GM19239 (cell line): ENCODE results near the gene C21orf91.

Source experiments
- DNase-seq: peaks from one replicate; pipeline ENCODE4 v3.0.0; 2011; ENCODE audit warnings: low spot score; ENCODE audit not compliant: insufficient read length
- FAIRE-seq: peaks from 2 replicates; lab custom pipeline; 2011; peaks lifted over from hg19 to GRCh38; lab: Jason Lieb, UNC

C21orf91 gene

GRCh38 chr21:17819114-17819876 is at the start of gene C21orf91:
Gene C21orf91 (minus strand): TSS chr21:17819356. CDS start chr21:17818318, 1,038 bp downstream.
- DNase-seq (peak; percentile 75), FAIRE-seq (no peak)

- no peak for DNase-seq
- no peak for FAIRE-seq
These were observed 47.4 kb upstream of the C21orf91 start for GRCh38 chr21:17866590-17866989.

GRCh38 chr21:17859661-17860060 is 40.5 kb upstream of the C21orf91 start:
- FAIRE-seq (no peak), DNase-seq (no peak)

- FAIRE-seq, result no peak
- no peak for DNase-seq
These were observed 39.6 kb upstream of the C21orf91 start for GRCh38 chr21:17858747-17859146.

- FAIRE-seq, result no peak
- no peak for DNase-seq
These were observed 35.6 kb upstream of the C21orf91 start for GRCh38 chr21:17854745-17855144.

- DNase-seq (no peak), FAIRE-seq (no peak)
These were observed 34.5 kb upstream of the C21orf91 start for GRCh38 chr21:17853393-17854275.

- peak; percentile 4 for DNase-seq
- no peak for FAIRE-seq
These were observed 29.1 kb upstream of the C21orf91 start for GRCh38 chr21:17848228-17848627.

GRCh38 chr21:17841103-17841502 is 21.9 kb upstream of the C21orf91 start:
- DNase-seq, result no peak
- no peak for FAIRE-seq

- FAIRE-seq (no peak), DNase-seq (no peak)
These were observed 15.6 kb upstream of the C21orf91 start for GRCh38 chr21:17834639-17835354.

GRCh38 chr21:17829472-17829871 is 10.3 kb upstream of the C21orf91 start:
- DNase-seq, result no peak
- FAIRE-seq, result no peak

- DNase-seq (no peak), FAIRE-seq (no peak)
These were observed 9.1 kb upstream of the C21orf91 start for GRCh38 chr21:17828223-17828622.

- DNase-seq (no peak), FAIRE-seq (no peak)
These were observed 4.7 kb upstream of the C21orf91 start for GRCh38 chr21:17823846-17824245.

GRCh38 chr21:17821121-17821520 is 2.0 kb upstream of the C21orf91 start:
- DNase-seq (no peak), FAIRE-seq (no peak)

GRCh38 chr21:17819877-17820229 is 697 bp upstream of the C21orf91 start:
- DNase-seq (peak; percentile 46), FAIRE-seq (peak; percentile 96)

- DNase-seq (no peak), FAIRE-seq (peak; percentile 84)
These were observed 706 bp downstream of the C21orf91 start for GRCh38 chr21:17818186-17819113.

- DNase-seq, result no peak
- no peak for FAIRE-seq
These were observed 5.8 kb downstream of the C21orf91 start for GRCh38 chr21:17813353-17813752.

- FAIRE-seq (no peak), DNase-seq (no peak)
These were observed 13.2 kb downstream of the C21orf91 start for GRCh38 chr21:17805966-17806365.

- no peak for DNase-seq
- FAIRE-seq, result no peak
These were observed 15.6 kb downstream of the C21orf91 start for GRCh38 chr21:17803536-17803935.

GRCh38 chr21:17802572-17802971 is 16.6 kb downstream of the C21orf91 start:
- no peak for DNase-seq

More at GRCh38 chr21:17802572-17802971, 16.6 kb downstream of the C21orf91 start:
- peak; percentile 21 for FAIRE-seq
